DND-41 (cell line): ENCODE measurements around the gene ST6GALNAC3.

ENCODE experiments used
- EZH2 ChIP-seq: IDR thresholded peaks from 3 replicates; pipeline ENCODE4 v1.6.1; 2012; ENCODE audit warnings: borderline replicate concordance, low read depth, mild to moderate bottlenecking, moderate library complexity, low read length, inconsistent platforms; ENCODE audit not compliant: severe bottlenecking
- TF ChIP-seq, protein P1 (sequence below): IDR thresholded peaks from 2 replicates; pipeline ENCODE4 v1.5.1; 2012; ENCODE audit warnings: borderline replicate concordance, low read length, moderate library complexity, mild to moderate bottlenecking; ENCODE audit not compliant: poor library complexity, severe bottlenecking; ENCODE audit errors: extremely low read depth

DNA sequence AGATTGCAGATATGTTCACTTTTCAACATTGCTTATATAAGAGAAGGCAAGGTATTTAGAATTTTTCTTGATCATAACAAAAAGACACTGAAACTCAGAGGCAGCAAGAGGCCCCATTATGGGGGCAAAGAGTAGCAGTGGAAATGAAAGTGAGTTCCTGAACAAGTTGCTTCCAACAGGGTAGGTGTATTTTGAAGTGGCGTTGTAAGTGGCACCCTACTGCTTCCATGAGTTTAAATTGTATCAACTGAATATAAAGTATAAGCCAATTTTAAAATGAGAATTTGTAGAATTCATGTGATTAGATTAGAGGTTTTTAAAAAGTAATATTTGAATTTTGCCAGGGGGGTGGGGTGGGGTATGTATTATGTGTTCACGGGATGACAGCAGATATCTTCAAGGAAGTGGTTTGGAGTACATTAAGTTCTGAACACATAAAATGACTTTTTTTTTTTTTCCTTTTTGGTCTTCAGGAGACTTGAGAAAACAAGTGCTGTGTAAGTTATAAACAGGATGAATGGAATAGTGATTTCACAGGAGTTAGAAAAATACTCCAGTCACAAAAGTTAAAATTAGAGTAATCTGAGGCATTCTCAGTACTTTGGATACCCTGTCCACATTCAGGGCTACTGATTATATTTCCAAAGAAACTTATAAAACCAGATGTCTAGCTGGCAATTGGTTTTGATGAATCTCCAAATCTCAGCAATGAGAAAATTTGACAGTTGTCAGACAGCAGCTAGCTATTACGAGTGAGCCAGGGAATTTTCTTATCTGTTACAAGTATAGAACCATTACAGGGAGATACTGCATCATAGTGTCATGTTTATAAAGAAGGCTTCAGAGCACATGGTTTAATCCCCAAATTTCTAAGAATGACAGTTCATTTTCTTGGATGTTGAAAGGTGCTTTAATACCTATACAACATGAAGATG lies 182.0 kb downstream of the ST6GALNAC3 start:
- TF ChIP-seq, protein P1, sequence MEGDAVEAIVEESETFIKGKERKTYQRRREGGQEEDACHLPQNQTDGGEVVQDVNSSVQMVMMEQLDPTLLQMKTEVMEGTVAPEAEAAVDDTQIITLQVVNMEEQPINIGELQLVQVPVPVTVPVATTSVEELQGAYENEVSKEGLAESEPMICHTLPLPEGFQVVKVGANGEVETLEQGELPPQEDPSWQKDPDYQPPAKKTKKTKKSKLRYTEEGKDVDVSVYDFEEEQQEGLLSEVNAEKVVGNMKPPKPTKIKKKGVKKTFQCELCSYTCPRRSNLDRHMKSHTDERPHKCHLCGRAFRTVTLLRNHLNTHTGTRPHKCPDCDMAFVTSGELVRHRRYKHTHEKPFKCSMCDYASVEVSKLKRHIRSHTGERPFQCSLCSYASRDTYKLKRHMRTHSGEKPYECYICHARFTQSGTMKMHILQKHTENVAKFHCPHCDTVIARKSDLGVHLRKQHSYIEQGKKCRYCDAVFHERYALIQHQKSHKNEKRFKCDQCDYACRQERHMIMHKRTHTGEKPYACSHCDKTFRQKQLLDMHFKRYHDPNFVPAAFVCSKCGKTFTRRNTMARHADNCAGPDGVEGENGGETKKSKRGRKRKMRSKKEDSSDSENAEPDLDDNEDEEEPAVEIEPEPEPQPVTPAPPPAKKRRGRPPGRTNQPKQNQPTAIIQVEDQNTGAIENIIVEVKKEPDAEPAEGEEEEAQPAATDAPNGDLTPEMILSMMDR: no peak
- no peak for TF ChIP-seq EZH2
